ENCODE measurements around the gene SLFN12L.
A peak's percentile ranks its signal among the peaks of the same experiment; 100 is the strongest.

The SLFN12L gene

GRCh38 chr17:35555691-35556090 lies 18.2 kb upstream of the SLFN12L start:
- TF ChIP-seq CTCF (IDR thresholded peaks at IDR 0.05) = peak; percentile 40
- no peak overlapping the region for H3K4me2 ChIP-seq (ENCODE audit: low read length)
- H3K27me3 ChIP-seq (ENCODE audit: control insufficient read depth, insufficient read depth, low read length) = no peaks in the 10 kb centered on the region
- no peak overlapping the region for H3K4me3 ChIP-seq (ENCODE audit: low read depth, low read length)
- H3K36me3 ChIP-seq (ENCODE audit: control insufficient read depth, insufficient read depth, low read length) = no peaks in the 10 kb centered on the region
- no peaks in the 10 kb centered on the region for H3K4me1 ChIP-seq
- no peak overlapping the region for H3K27ac ChIP-seq
- no peak overlapping the region for H2AFZ ChIP-seq
- no peaks in the 10 kb centered on the region for H3K9me3 ChIP-seq (ENCODE audit: control insufficient read depth, low read length)
- H3K9ac ChIP-seq = no peak overlapping the region
- no peaks in the 10 kb centered on the region for H3K79me2 ChIP-seq

- H3K4me1 ChIP-seq = no peaks in the 10 kb centered on the region
- H3K79me2 ChIP-seq = no peaks in the 10 kb centered on the region
- H2AFZ ChIP-seq = no peak overlapping the region
- no peak overlapping the region for H3K4me2 ChIP-seq (ENCODE audit: low read length)
- H3K27ac ChIP-seq = no peak overlapping the region
- TF ChIP-seq CTCF (IDR thresholded peaks at IDR 0.05) = no peak
- no peak overlapping the region for H3K4me3 ChIP-seq (ENCODE audit: low read depth, low read length)
- no peak overlapping the region for H3K9ac ChIP-seq
- no peaks in the 10 kb centered on the region for H3K9me3 ChIP-seq (ENCODE audit: control insufficient read depth, low read length)
- no peaks in the 10 kb centered on the region for H3K36me3 ChIP-seq (ENCODE audit: control insufficient read depth, insufficient read depth, low read length)
- no peaks in the 10 kb centered on the region for H3K27me3 ChIP-seq (ENCODE audit: control insufficient read depth, insufficient read depth, low read length)
Observed at GRCh38 chr17:35554668-35555067, 17.2 kb upstream of the SLFN12L start.

GRCh38 chr17:35553310-35553709 lies 15.8 kb upstream of the SLFN12L start:
- Histone ChIP-seq H3K9ac (no peak overlapping the region), H3K36me3 (ENCODE audit: control insufficient read depth, insufficient read depth, low read length) (no peaks in the 10 kb centered on the region), H3K4me2 (ENCODE audit: low read length) (no peak overlapping the region), H3K27ac (no peak overlapping the region), H3K27me3 (ENCODE audit: control insufficient read depth, insufficient read depth, low read length) (no peaks in the 10 kb centered on the region), H3K79me2 (no peaks in the 10 kb centered on the region), H3K4me1 (no peaks in the 10 kb centered on the region), H3K9me3 (ENCODE audit: control insufficient read depth, low read length) (no peaks in the 10 kb centered on the region), H3K4me3 (ENCODE audit: low read depth, low read length) (no peak overlapping the region), H2AFZ (no peak overlapping the region)
- no peak for TF ChIP-seq CTCF (IDR thresholded peaks at IDR 0.05)

- H2AFZ ChIP-seq = no peak overlapping the region
- H3K27me3 ChIP-seq (ENCODE audit: control insufficient read depth, insufficient read depth, low read length) = no peaks in the 10 kb centered on the region
- H3K27ac ChIP-seq = no peak overlapping the region
- H3K79me2 ChIP-seq = no peaks in the 10 kb centered on the region
- no peak for TF ChIP-seq CTCF (IDR thresholded peaks at IDR 0.05)
- no peak overlapping the region for H3K4me3 ChIP-seq (ENCODE audit: low read depth, low read length)
- no peak overlapping the region for H3K4me2 ChIP-seq (ENCODE audit: low read length)
- H3K9ac ChIP-seq = no peak overlapping the region
- no peaks in the 10 kb centered on the region for H3K36me3 ChIP-seq (ENCODE audit: control insufficient read depth, insufficient read depth, low read length)
- H3K4me1 ChIP-seq = no peaks in the 10 kb centered on the region
- no peaks in the 10 kb centered on the region for H3K9me3 ChIP-seq (ENCODE audit: control insufficient read depth, low read length)
Observed at GRCh38 chr17:35548978-35549377, 11.5 kb upstream of the SLFN12L start.

- Histone ChIP-seq H3K27ac (no peak overlapping the region), H3K4me2 (ENCODE audit: low read length) (no peak overlapping the region), H3K4me1 (no peaks in the 10 kb centered on the region), H3K9ac (no peak overlapping the region), H3K79me2 (no peaks in the 10 kb centered on the region), H3K9me3 (ENCODE audit: control insufficient read depth, low read length) (no peaks in the 10 kb centered on the region), H3K27me3 (ENCODE audit: control insufficient read depth, insufficient read depth, low read length) (no peaks in the 10 kb centered on the region), H3K36me3 (ENCODE audit: control insufficient read depth, insufficient read depth, low read length) (no peaks in the 10 kb centered on the region), H2AFZ (no peak overlapping the region), H3K4me3 (ENCODE audit: low read depth, low read length) (no peak overlapping the region)
- TF ChIP-seq CTCF (IDR thresholded peaks at IDR 0.05) = no peak
Observed at GRCh38 chr17:35548208-35548810, 10.8 kb upstream of the SLFN12L start.
